ENCODE results near the gene SLC25A22. TPM values are rescaled to one million over a fixed set of nuclear protein-coding genes. Genes with fewer than 3 reads are reported as not detected.

Gene SLC25A22
- total RNA-seq, 1 experiment from 2014 or later: 25.2 TPM

Other genes with a start within 250 kb of the SLC25A22 start
- gene LMNTD2, start 237.5 kb downstream of the SLC25A22 start, total RNA-seq (2014; rRNA removed; shearing (Covaris generic)): 2.7 and 4.0 TPM in 2 replicates
- gene RASSF7, start 237.3 kb downstream of the SLC25A22 start, total RNA-seq (2014; rRNA removed; shearing (Covaris generic)): 28.2 and 37.0 TPM in 2 replicates
- 37.5 and 42.1 TPM in 2 replicates for gene PHRF1, start 221.8 kb downstream of the SLC25A22 start, total RNA-seq (2014; rRNA removed; shearing (Covaris generic))
- gene IRF7, start 182.3 kb downstream of the SLC25A22 start, total RNA-seq (2014; rRNA removed; shearing (Covaris generic)): 13.6 and 14.6 TPM in 2 replicates
- gene CDHR5, start 173.3 kb downstream of the SLC25A22 start, total RNA-seq (2014; rRNA removed; shearing (Covaris generic)): not detected in 2 replicates
- gene SCT, start 171.1 kb downstream of the SLC25A22 start, total RNA-seq (2014; rRNA removed; shearing (Covaris generic)): not detected in 2 replicates
- 1.8 and 2.1 TPM in 2 replicates for gene DRD4, start 161.0 kb downstream of the SLC25A22 start, total RNA-seq (2014; rRNA removed; shearing (Covaris generic))
- gene DEAF1, start 103.1 kb downstream of the SLC25A22 start, total RNA-seq (2014; rRNA removed; shearing (Covaris generic)): 69.0 and 74.6 TPM in 2 replicates
- gene TMEM80, start 102.5 kb downstream of the SLC25A22 start, total RNA-seq (2014; rRNA removed; shearing (Covaris generic)): 27.0 and 36.0 TPM in 2 replicates
- gene EPS8L2, start 92.0 kb downstream of the SLC25A22 start, total RNA-seq (2014; rRNA removed; shearing (Covaris generic)): 3.7 and 18.8 TPM in 2 replicates
- 264 and 269 TPM in 2 replicates for gene TALDO1, start 50.8 kb downstream of the SLC25A22 start, total RNA-seq (2014; rRNA removed; shearing (Covaris generic))
- gene GATD1, start 20.8 kb downstream of the SLC25A22 start, total RNA-seq (2014; rRNA removed; shearing (Covaris generic)): 48.7 and 54.6 TPM in 2 replicates
- 0.14 TPM in 1 of 2 replicates, not detected in the other for gene CEND1, start 8.2 kb downstream of the SLC25A22 start, total RNA-seq (2014; rRNA removed; shearing (Covaris generic))
- 16.8 and 31.0 TPM in 2 replicates for gene PIDD1, start 7.0 kb upstream of the SLC25A22 start, total RNA-seq (2014; rRNA removed; shearing (Covaris generic))
- gene RPLP2, start 11.7 kb upstream of the SLC25A22 start, total RNA-seq (2014; rRNA removed; shearing (Covaris generic)): 786 and 794 TPM in 2 replicates
- 15.7 and 28.7 TPM in 2 replicates for gene PNPLA2, start 20.6 kb upstream of the SLC25A22 start, total RNA-seq (2014; rRNA removed; shearing (Covaris generic))
- gene CRACR2B, start 29.6 kb upstream of the SLC25A22 start, total RNA-seq (2014; rRNA removed; shearing (Covaris generic)): 20.2 and 35.8 TPM in 2 replicates
- 175 and 190 TPM in 2 replicates for gene CD151, start 34.7 kb upstream of the SLC25A22 start, total RNA-seq (2014; rRNA removed; shearing (Covaris generic))
- 96.1 and 135 TPM in 2 replicates for gene POLR2L, start 44.2 kb upstream of the SLC25A22 start, total RNA-seq (2014; rRNA removed; shearing (Covaris generic))
- 101 and 117 TPM in 2 replicates for gene TSPAN4, start 44.6 kb upstream of the SLC25A22 start, total RNA-seq (2014; rRNA removed; shearing (Covaris generic))
- 36.9 and 38.1 TPM in 2 replicates for gene CHID1, start 112.5 kb upstream of the SLC25A22 start, total RNA-seq (2014; rRNA removed; shearing (Covaris generic))
- gene AP2A2, start 127.6 kb upstream of the SLC25A22 start, total RNA-seq (2014; rRNA removed; shearing (Covaris generic)): 36.1 and 46.8 TPM in 2 replicates
- not detected in 2 replicates for gene MUC6, start 238.4 kb upstream of the SLC25A22 start, total RNA-seq (2014; rRNA removed; shearing (Covaris generic))

All from H7 (cell line).